Right atrium auricular region (tissue), 2 donors: ENCODE data around the gene UQCRC1. TPM values are rescaled to one million over a fixed set of nuclear protein-coding genes. Genes with fewer than 3 reads are reported as not detected.

Experiments used
- DNase-seq: peaks from one replicate; pipeline ENCODE4 v3.0.0-alpha.2; 2019; ENCODE audit warnings: low spot score
- H3K27ac ChIP-seq, 2 donors: fragments of 200-600 bp; sonication (generic); 1 replicate in 1 of 2; 2 replicates in 1 of 2; pipeline ENCODE4 v1.5.1; 2016 to 2019
- H3K27me3 ChIP-seq, 2 donors: fragments of 200-600 bp; sonication (generic); one replicate each; pipeline versions ENCODE4 v1.5.1 to v1.6.0; 2017 to 2019
- H3K36me3 ChIP-seq: fragments of 200-600 bp; sonication (generic); one replicate; pipeline ENCODE4 v1.5.1; 2016
- H3K4me1 ChIP-seq, 2 donors: fragments of 200-600 bp; sonication (generic); one replicate each; pipeline versions ENCODE4 v1.5.1 to v1.6.0; 2017 to 2019
- H3K4me3 ChIP-seq, 2 donors: fragments of 200-600 bp; sonication (generic); 1 replicate in 1 of 2; 2 replicates in 1 of 2; pipeline ENCODE4 v1.5.1; 2017 to 2019; ENCODE audit warnings: mild to moderate bottlenecking in 1 of 2, moderate library complexity in 1 of 2
- H3K9me3 ChIP-seq, 2 donors: fragments of 200-600 bp; sonication (generic); one replicate each; pipeline ENCODE4 v1.5.1; 2019
- total RNA-seq, 2 donors: library from RNA; depleted of rRNA; stranded (reverse); fragments of >200 nt; gene quantifications; one replicate each; pipeline ENCODE4 v1.1.0, GENCODE V29; 2016
- TF ChIP-seq, protein P1 (sequence below), 2 donors: fragments of 200-600 bp; sonication (generic); IDR thresholded peaks; one replicate each; pipeline ENCODE4 v1.5.1; 2019; ENCODE audit warnings: antibody characterized with exemption in 2 of 2

The UQCRC1 gene
- total RNA-seq, 2 donors from 2014 or later, result 847 to 948 TPM

DNA sequence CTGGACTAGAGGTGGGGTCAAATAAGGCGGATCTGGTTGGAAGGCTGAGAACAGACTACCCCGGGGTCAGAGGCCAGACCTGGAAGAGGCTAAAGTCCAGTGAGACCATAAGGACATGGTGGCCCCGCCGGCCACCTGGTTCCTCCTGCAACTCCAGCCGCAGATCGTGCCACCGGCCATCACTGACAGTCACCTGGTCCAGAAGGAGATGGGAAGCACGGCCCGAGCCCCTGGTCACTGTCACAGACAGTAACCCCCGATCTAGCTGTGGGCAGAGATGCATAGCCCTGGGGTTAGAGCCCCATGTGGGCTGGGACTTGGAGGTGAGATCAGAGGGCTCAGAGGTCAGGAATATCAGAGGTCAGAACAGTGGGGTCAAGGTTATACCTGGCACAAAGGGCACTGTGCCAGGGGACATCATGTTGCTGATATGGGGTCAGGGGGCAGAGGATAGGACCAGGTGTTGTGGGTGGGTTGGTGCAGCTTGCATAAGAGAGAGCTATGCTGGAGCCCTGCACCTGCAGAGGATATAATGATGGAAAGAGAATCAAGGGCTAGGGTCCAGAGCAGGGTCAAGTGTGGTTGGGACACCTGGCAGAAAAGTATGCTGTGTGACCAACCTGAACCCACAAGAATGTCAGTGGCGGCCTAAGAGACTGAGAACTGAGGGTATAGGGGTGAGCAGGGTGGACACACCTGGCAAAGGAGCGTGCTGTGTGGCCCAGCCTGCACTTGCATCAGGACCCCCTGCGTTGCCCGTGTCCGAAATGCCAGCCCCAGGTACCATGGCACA lies 43.7 kb upstream of the UQCRC1 start:
- Histone ChIP-seq H3K9me3 (no peaks in the 10 kb centered on the region), H3K36me3 (no peaks in the 10 kb centered on the region), H3K27ac (no peak overlapping the region), H3K4me3 (no peak overlapping the region), H3K27me3 (no peaks in the 10 kb centered on the region), H3K4me1 (peaks cover 0 to 20% of the 10 kb centered on the region in 2 donors)
- DNase-seq, result no peak
- TF ChIP-seq, protein P1, sequence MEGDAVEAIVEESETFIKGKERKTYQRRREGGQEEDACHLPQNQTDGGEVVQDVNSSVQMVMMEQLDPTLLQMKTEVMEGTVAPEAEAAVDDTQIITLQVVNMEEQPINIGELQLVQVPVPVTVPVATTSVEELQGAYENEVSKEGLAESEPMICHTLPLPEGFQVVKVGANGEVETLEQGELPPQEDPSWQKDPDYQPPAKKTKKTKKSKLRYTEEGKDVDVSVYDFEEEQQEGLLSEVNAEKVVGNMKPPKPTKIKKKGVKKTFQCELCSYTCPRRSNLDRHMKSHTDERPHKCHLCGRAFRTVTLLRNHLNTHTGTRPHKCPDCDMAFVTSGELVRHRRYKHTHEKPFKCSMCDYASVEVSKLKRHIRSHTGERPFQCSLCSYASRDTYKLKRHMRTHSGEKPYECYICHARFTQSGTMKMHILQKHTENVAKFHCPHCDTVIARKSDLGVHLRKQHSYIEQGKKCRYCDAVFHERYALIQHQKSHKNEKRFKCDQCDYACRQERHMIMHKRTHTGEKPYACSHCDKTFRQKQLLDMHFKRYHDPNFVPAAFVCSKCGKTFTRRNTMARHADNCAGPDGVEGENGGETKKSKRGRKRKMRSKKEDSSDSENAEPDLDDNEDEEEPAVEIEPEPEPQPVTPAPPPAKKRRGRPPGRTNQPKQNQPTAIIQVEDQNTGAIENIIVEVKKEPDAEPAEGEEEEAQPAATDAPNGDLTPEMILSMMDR (IDR thresholded peaks at IDR 0.05), result no peak

DNA sequence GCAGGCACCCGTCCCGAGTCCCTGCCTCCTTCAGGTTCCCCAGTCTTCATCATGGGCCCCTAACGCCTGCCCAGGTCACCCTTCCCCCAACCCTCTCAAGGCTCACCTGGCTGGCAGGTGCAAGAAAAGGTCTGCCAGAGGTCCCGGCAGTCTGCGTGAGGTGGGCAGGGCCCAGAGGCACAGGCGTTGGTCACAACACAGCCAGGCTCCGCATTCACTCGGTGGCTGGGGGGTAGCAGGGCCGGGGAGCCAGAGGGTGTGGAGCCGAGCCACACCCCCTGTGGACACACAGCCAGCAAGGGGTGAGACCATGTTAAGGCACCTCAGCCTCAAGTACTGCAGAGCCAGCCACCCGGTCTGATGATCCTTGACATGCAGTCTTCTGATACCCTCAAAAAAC lies 42.3 kb upstream of the UQCRC1 start:
- no peak overlapping the region for H3K4me3 ChIP-seq
- H3K9me3 ChIP-seq, result no peaks in the 10 kb centered on the region
- no peak for DNase-seq
- TF ChIP-seq, protein P1 (IDR thresholded peaks at IDR 0.05), result no peak
- H3K36me3 ChIP-seq, result no peaks in the 10 kb centered on the region
- no peak overlapping the region for H3K27ac ChIP-seq
- peaks cover 0 to 15% of the 10 kb centered on the region in 2 donors for H3K4me1 ChIP-seq
- H3K27me3 ChIP-seq, result no peaks in the 10 kb centered on the region

DNA sequence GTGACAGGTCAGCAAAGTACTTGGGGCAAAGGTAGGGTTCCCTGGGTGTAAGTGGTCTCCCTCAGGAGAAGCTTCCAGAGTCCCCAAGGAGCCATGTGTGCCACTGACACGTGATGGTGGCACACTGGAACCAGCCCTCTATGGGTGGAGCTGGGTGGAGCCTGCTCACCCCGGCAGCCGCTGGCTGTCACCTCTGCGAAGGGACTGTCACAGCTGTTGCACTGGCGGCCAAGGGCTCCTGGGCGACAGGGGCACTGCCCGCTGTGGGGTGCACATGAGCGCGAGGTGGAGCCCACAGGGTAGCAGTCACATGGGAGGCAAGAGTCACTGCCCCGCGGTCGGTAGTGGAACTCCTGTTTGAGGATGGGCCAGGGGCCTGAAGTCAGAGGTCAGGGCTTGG lies 41.3 kb upstream of the UQCRC1 start:
- no peaks in the 10 kb centered on the region for H3K9me3 ChIP-seq
- H3K4me3 ChIP-seq, result no peak overlapping the region
- no peak overlapping the region for H3K27ac ChIP-seq
- H3K36me3 ChIP-seq, result no peaks in the 10 kb centered on the region
- no peak for DNase-seq
- TF ChIP-seq, protein P1 (IDR thresholded peaks at IDR 0.05), result no peak
- H3K4me1 ChIP-seq, result peaks cover 0 to 5% of the 10 kb centered on the region in 2 donors
- H3K27me3 ChIP-seq, result no peaks in the 10 kb centered on the region

DNA sequence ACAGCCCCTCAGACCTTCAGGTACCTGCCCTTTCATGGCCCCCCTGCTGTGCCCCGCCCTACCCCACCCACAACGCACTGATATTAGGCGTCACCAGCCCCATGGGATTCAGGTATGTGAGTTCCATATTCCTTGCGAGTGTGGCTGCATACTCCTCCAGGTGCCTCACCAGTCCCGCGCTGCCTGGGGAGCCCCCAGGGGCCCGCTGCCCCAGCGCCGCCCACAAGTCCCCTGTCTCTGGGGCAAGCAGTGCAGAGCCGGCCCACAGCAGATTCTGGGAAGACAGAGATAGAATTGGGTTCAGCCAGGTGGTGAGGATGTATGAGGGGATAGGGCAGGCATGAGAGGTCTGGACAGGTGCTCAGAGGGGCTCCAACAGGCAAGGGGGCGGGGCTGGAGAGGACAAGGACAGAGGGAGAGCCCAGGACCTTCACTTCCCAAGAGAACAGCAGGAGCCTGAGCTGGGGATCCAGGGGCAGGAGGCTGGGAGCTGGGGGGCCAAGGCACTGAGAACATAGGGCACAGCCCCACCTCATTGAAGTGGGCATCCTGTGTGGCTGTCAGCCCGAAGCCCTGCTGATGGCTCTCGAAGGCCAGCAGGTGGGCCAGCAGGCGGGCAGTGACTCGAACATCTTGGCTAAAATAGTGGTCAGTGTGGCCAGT lies 38.9 kb upstream of the UQCRC1 start:
- TF ChIP-seq, protein P1 (IDR thresholded peaks at IDR 0.05), result no peak
- no peak for DNase-seq
- H3K9me3 ChIP-seq, result no peaks in the 10 kb centered on the region

DNA sequence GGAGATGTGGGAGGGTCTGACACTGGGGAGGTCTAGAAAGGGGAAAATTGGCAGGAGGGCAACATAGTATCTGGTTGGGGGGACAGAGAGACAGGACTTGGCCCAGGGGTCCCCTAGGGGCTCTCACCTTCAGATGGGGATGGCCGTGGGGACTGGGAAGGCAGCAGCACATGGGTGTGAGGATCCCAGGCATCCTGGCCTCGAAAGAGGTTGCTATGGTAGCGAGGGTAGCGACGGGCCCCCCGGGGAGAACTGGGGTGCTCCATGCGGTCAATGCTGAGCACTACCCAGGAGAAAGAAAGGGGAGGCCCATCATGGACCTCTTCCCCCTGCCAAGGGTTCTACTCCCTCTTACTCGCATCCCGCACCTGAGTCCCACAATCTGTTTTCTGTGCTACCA lies 38.3 kb upstream of the UQCRC1 start:
- H3K27me3 ChIP-seq, result no peaks in the 10 kb centered on the region
- no peaks in the 10 kb centered on the region for H3K9me3 ChIP-seq
- no peaks in the 10 kb centered on the region for H3K36me3 ChIP-seq
- no peak overlapping the region for H3K4me3 ChIP-seq
- DNase-seq, result no peak
- no peaks in the 10 kb centered on the region for H3K4me1 ChIP-seq
- TF ChIP-seq, protein P1 (IDR thresholded peaks at IDR 0.05), result no peak
- no peak overlapping the region for H3K27ac ChIP-seq

More for the DNA sequence above, 38.9 kb upstream of the UQCRC1 start:
- no peaks in the 10 kb centered on the region for H3K36me3 ChIP-seq
- H3K4me3 ChIP-seq, result no peak overlapping the region
- H3K27ac ChIP-seq, result no peak overlapping the region
- no peaks in the 10 kb centered on the region for H3K4me1 ChIP-seq
- H3K27me3 ChIP-seq, result no peaks in the 10 kb centered on the region
